Measurements from ENCODE around the gene ZBBX. TPM values are rescaled to one million over a fixed set of nuclear protein-coding genes. Genes with fewer than 3 reads are reported as not detected.

The ZBBX gene
- total and polyA plus RNA-seq, 9 of the 15 experiments (the other 6 are each of a cell fraction or from before 2014, with no cell fraction given), result not detected

DNA sequence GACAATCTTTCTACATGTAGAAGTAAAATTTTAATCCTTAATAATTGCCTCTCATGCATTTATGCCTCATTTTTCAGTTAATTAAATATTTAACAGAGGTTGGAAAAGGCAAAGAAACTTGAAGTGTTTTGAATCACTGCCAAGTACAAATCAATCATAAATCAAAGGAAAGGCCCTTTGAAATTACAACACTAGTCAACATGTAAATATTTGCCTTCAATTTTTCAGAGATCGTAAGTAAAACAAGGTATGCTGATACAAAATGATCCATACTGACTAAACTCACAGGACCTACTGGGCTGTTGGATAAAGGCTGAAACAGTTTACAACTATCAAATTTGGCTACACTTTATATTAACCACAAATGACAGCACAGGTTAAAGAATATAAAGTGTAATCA lies 33.9 kb downstream of the ZBBX start:
- 0% methylated on average over 1 of the region's 1 CpG for WGBS (ENCODE audit: insufficient coverage, low coverage, missing lambda C conversion rate)
- H3K27ac ChIP-seq (ENCODE audit: extremely low read depth, low read depth, low read length), result no peak overlapping the region
- no peaks in the 10 kb centered on the region for H3K36me3 ChIP-seq (ENCODE audit: control insufficient read depth, insufficient read depth, low read length)
- ChIA-PET CTCF (ENCODE audit: low intra/inter-chr PET ratio) (no interaction called here), POLR2A (no interaction called here)
- no peak for TF ChIP-seq FOXK2 (conservative IDR thresholded peaks at IDR 0.05 in 1 of 2, IDR thresholded peaks at IDR 0.05 in 1 of 2; ENCODE audit: low read depth in 2 of 2)
- TF ChIP-seq ZNF133 (CRISPR knock-in tag; IDR thresholded peaks at IDR 0.05), result no peak
- no peak for TF ChIP-seq LEF1 (IDR thresholded peaks at IDR 0.05)
- no peak for TF ChIP-seq HDAC1 (IDR thresholded peaks at IDR 0.05)
- TF ChIP-seq ZNF551 (CRISPR knock-in tag; IDR thresholded peaks at IDR 0.05), result no peak
- TF ChIP-seq CHD2 (IDR thresholded peaks at IDR 0.05; ENCODE audit: low read depth, low read length), result no peak
- no peak for TF ChIP-seq SRSF7 (optimal IDR thresholded peaks at IDR 0.05; ENCODE audit: low read depth, low read length)
- TF ChIP-seq, protein P1, sequence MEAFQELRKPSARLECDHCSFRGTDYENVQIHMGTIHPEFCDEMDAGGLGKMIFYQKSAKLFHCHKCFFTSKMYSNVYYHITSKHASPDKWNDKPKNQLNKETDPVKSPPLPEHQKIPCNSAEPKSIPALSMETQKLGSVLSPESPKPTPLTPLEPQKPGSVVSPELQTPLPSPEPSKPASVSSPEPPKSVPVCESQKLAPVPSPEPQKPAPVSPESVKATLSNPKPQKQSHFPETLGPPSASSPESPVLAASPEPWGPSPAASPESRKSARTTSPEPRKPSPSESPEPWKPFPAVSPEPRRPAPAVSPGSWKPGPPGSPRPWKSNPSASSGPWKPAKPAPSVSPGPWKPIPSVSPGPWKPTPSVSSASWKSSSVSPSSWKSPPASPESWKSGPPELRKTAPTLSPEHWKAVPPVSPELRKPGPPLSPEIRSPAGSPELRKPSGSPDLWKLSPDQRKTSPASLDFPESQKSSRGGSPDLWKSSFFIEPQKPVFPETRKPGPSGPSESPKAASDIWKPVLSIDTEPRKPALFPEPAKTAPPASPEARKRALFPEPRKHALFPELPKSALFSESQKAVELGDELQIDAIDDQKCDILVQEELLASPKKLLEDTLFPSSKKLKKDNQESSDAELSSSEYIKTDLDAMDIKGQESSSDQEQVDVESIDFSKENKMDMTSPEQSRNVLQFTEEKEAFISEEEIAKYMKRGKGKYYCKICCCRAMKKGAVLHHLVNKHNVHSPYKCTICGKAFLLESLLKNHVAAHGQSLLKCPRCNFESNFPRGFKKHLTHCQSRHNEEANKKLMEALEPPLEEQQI (IDR thresholded peaks at IDR 0.05), result no peak
- TF ChIP-seq ZNF121 (CRISPR knock-in tag; conservative IDR thresholded peaks at IDR 0.05), result no peak
- TF ChIP-seq SMAD2 (IDR thresholded peaks at IDR 0.05; ENCODE audit: low read depth, low read length), result no peak
- H3K9me3 ChIP-seq (replicated peaks; ENCODE audit: control insufficient read depth, insufficient read depth, low read depth, low read length), result no peaks in the 10 kb centered on the region; the same call in 1 of the 2 replicates
- no peaks in the 10 kb centered on the region for H3K79me2 ChIP-seq (ENCODE audit: control insufficient read depth, insufficient read depth, low read length)
- no peak for FAIRE-seq
- BruUV-seq (replicated peaks), result no TSS peak
- no peak overlapping the region for H3K9ac ChIP-seq (ENCODE audit: insufficient read depth in 1 of 2, low read depth in 2 of 2, low read length in 2 of 2)
- in situ Hi-C loops (cut with MboI), result no loop called here
- H3K9me1 ChIP-seq (ENCODE audit: control insufficient read depth, insufficient read depth, low read length), result no peaks in the 10 kb centered on the region
- no peak for DNase-seq (ENCODE audit: extremely low read depth in 1 of 4, low spot score in 3 of 4)
- no peaks in the 10 kb centered on the region for H3K27me3 ChIP-seq (ENCODE audit: control insufficient read depth in 2 of 2, insufficient read depth in 2 of 2, low read length in 2 of 2)
- no peak overlapping the region for H3K4me3 ChIP-seq
- H4K20me1 ChIP-seq (replicated peaks; ENCODE audit: control insufficient read depth, insufficient read depth, low read length), result no peaks in the 10 kb centered on the region
- H2AFZ ChIP-seq (ENCODE audit: low read depth, low read length), result no peak overlapping the region
- H3K4me1 ChIP-seq (replicated peaks in 1 of 2; ENCODE audit: control insufficient read depth in 2 of 2, insufficient read depth in 2 of 2, low read length in 2 of 2), result no peaks in the 10 kb centered on the region
- H3K4me2 ChIP-seq (ENCODE audit: insufficient read depth, low read length), result no peak overlapping the region
- ATAC-seq, result no peak
- intact Hi-C loops (cut with micrococcal nuclease), result no loop called here
